GM12864 (cell line): ENCODE measurements around the gene WNT5B.

Experiments used
- DNase-seq: peaks from one replicate; pipeline ENCODE4 v3.0.0-alpha.2; 2011; ENCODE audit warnings: low read depth
- H3K4me3 ChIP-seq: 2 replicates; pipeline ENCODE4 v1.5.1; 2011; ENCODE audit warnings: mild to moderate bottlenecking, low read depth, low read length, control low read depth
- CTCF ChIP-seq: IDR thresholded peaks from 2 replicates; pipeline ENCODE4 v1.5.1; 2011; ENCODE audit warnings: low read depth, mild to moderate bottlenecking, moderate library complexity, low read length, control low read depth, inconsistent platforms; ENCODE audit errors: missing control alignments

The WNT5B gene

DNA sequence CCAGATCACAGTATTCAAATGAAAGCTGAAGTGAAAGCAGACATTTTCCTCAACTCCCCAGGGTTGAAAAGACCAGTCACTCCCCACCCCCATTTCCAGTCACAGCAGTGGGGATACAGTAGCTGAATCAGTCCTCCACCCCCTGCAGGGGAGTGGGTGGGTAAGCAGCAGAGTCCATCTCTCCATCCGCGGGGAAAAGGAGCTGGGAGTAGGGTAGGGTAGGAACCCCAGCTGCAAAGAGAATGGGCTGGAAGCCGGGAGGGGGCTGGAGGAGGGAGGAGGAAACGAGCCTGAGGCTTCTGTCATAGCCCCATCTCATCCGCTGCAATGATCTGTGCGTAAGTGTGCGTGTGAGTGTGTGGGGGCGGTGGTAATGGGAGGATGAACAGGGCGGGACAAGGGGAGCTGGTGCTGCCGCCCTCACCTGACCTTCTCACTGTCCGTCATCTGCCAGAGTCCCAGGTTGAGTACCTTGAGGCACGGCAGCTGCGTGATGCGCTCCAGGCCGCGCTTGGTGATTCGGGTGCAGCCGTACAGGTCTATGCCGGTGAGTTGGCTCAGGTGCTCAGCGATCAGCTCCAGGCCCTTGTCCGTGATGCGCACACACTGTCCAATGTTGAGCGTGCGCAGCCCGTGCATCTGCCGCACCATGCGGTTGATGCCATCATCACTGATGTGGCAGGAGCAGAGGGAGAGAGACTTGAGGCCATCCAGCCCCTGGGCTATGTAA, 36.4 kb upstream of the WNT5B start:
- H3K4me3 ChIP-seq = peak overlapping the region; percentile 83
- DNase-seq = no peak
- TF ChIP-seq CTCF = no peak

DNA sequence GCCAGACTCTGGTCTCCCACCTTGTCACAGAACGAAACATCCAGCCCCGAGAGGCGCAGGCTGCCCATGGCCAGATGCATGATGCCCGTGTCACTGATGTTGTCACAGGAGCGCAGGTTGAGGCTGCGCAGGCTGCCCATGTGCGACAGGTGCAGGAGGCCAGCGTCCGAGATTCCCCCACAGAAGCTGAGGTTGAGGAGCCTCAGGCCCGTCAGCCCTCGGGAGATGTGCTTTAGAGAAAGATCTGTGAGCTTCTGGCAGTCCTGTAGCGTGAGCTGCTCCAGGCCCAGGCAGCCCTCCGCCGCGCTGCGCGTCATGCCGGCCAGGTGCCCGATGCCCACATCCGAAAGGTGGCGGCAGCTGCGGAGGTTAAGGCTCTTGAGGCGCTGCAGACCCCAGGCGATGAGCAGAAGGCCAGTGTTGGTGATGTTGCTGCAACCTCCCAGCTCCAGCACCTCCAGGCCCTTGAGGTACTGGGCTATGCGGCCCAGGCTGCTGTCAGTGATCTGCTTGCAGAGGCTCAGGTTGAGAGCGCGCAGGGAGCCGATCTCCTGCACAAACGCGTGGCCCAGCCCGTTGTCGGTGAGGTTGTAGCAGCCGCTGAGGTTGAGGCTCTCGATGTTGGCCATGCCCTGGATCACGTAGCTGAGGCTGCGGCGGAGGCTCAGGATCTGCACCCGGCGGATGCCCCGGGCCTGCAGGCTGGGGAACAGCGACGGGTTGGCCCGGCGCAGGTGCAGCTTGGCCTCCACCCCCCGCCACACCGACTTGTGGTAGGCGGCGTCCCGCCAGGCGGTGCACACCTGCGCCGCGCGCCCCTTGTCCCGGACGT, 35.6 kb upstream of the WNT5B start:
- no peak for TF ChIP-seq CTCF
- H3K4me3 ChIP-seq = peak overlapping the region; percentile 83
- no peak for DNase-seq

DNA sequence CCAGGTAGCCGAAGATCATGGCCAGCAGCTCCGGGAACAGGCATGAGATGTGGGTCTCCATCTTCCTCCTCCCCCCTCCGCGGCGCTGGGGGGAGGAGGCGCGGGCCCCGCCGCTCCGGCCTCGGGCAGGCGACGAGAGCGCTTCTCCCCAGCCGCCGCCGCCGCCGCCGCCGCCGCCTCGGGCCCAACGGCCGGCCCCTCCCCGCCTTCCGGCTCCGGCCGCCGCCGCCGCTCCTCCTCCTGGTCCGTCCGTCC, 35.1 kb upstream of the WNT5B start:
- no peak for DNase-seq
- no peak for TF ChIP-seq CTCF
- H3K4me3 ChIP-seq = peak overlapping the region; percentile 83

DNA sequence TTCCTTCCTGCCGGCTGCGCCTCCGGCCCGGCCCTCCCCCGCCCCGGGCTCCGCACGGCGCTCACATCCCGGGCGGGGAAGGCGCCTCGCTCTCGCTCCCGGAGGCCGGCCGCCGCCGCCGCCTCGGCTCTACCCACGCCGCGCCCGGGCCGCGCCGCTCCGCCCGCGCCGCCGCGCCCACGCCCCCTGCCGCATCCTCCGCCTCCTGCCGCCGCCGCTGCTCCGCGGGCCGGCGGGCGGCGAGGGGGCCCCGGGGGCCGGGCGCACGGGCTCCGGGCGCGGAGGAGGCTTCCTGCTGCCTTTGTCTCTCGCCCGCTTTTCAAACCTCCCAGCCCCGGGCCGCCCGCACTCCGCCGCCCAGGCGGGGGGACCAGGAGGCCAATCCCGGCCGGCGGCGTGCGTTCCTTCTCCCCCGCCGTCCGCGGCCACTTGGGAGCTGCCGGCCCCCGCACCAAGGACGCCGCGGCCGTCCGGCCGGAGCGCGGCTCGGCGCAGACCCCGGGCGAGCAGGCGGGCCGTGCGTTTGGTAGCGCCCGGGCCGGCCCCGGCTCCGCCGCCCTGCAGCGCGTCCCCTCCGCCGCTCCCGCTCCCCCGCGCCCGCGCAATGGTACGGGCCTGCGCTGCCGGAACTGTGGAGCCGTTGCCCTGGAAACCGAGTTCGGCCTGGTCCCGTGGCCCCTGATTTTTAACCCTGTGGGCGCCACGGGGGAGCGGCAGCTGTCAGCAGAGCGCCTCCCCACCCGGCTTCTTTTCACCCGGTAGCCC, 34.6 kb upstream of the WNT5B start, which contains the start of gene FBXL14:
Gene FBXL14 (minus strand): TSS at position 321 of the 765 bp plus-strand sequence. CDS start 515 bp downstream, outside the sequence.
- TF ChIP-seq CTCF = no peak
- DNase-seq = no peak
- H3K4me3 ChIP-seq = peak within 1 kb of the TSS; percentile 83

DNA sequence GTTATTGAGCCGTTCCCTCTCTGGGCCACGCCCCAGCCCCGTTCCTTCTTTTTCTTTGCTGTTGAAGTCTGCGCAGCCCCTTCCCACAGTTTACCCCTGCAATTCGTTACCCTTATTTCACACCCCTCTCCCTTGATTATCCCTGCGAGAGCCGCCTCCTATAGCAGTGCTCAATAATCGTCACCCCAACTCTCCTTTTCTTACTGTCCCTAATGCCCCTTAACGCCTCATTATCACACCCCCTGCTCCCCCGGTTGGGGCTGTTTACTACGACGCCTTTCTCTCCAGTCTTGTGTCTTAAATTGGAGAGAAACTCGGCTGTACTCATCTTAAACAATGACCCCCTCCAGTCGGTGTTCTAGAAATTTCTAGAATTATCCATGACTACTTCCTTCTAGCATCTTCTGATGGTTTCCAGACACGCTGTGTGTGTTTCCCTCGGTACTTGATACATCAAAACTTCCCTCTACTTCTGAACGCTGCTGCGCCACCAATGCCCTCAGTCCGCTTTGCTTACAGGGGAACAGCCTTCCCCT, 33.9 kb upstream of the WNT5B start:
- TF ChIP-seq CTCF = no peak
- peak overlapping the region; percentile 83 for H3K4me3 ChIP-seq
- no peak for DNase-seq

GRCh38 chr12:1595690-1596347, 33.2 kb upstream of the WNT5B start:
- no peak overlapping the region for H3K4me3 ChIP-seq
- TF ChIP-seq CTCF = no peak
- no peak for DNase-seq
